BE2C (cell line): Measurements from ENCODE around the gene TEX53.
A peak's percentile ranks its signal among the peaks of the same experiment; 100 is the strongest.

Experiments
- DNase-seq: peaks from one replicate; pipeline ENCODE4 v3.0.0-alpha.2; 2020
- H3K27me3 ChIP-seq: fragments of 250-450 bp; sonication (Bioruptor Pico); 2 replicates; pipeline ENCODE4 v1.5.1; 2020; ENCODE audit warnings: mild to moderate bottlenecking
- H3K36me3 ChIP-seq: fragments of 250-450 bp; sonication (Bioruptor Pico); 2 replicates; pipeline ENCODE4 v1.5.1; 2020; ENCODE audit warnings: mild to moderate bottlenecking
- H3K4me1 ChIP-seq: fragments of 250-450 bp; sonication (Bioruptor Pico); 2 replicates; pipeline ENCODE4 v1.5.1; 2020
- H3K4me3 ChIP-seq: 2 replicates; pipeline ENCODE4 v1.5.1; 2011; ENCODE audit warnings: low read depth, low read length
- H3K9me3 ChIP-seq: fragments of 250-450 bp; sonication (Bioruptor Pico); 2 replicates; pipeline ENCODE4 v1.5.1; 2020
- CTCF ChIP-seq: IDR thresholded peaks from 2 replicates; pipeline ENCODE4 v1.5.1; 2012; ENCODE audit warnings: mild to moderate bottlenecking, low read depth, low read length

Gene TEX53

DNA sequence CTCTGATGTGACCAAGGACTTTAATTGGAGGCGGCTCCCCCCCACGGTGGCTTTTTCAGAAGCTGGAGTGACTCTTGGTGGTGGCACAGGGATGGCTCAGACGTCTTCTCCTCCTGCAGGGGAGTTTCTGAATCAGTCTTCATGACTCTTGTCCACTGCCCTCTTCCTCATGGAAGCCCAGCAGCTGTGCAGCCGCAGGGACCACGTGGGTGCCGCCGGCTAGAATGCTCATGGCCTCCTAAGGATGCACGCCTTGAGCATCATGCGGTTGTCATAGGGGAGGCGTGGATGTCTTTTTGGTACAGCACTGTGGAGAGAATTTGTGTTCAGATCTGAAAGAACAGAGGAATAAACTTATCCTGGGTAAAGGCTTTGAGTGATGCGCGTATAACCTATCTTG lies 1.3 kb downstream of the TEX53 start:
- Histone ChIP-seq H3K27me3 (no peaks in the 10 kb centered on the region; the same call in 1 of the 2 replicates), H3K4me3 (no peak overlapping the region), H3K4me1 (no peaks in the 10 kb centered on the region), H3K36me3 (no peaks in the 10 kb centered on the region), H3K9me3 (no peaks in the 10 kb centered on the region)
- no peak for TF ChIP-seq CTCF
- no peak for DNase-seq

GRCh38 chr9:114655689-114656088 lies 1.9 kb downstream of the TEX53 start:
- DNase-seq: no peak
- Histone ChIP-seq H3K4me1 (no peaks in the 10 kb centered on the region), H3K9me3 (no peaks in the 10 kb centered on the region), H3K4me3 (no peak overlapping the region), H3K27me3 (no peaks in the 10 kb centered on the region; the same call in 1 of the 2 replicates), H3K36me3 (no peaks in the 10 kb centered on the region)
- no peak for TF ChIP-seq CTCF

GRCh38 chr9:114653556-114654159 lies 3.9 kb downstream of the TEX53 start:
- no peak overlapping the region for H3K4me3 ChIP-seq

GRCh38 chr9:114652776-114653555 lies 4.6 kb downstream of the TEX53 start:
- no peaks in the 10 kb centered on the region for H3K4me1 ChIP-seq
- no peaks in the 10 kb centered on the region for H3K27me3 ChIP-seq
- no peak overlapping the region for H3K4me3 ChIP-seq
- no peaks in the 10 kb centered on the region for H3K36me3 ChIP-seq
- TF ChIP-seq CTCF: no peak
- DNase-seq: no peak
- H3K9me3 ChIP-seq: no peaks in the 10 kb centered on the region

More at GRCh38 chr9:114653556-114654159, 3.9 kb downstream of the TEX53 start:
- Histone ChIP-seq H3K27me3 (no peaks in the 10 kb centered on the region), H3K4me1 (no peaks in the 10 kb centered on the region), H3K9me3 (no peaks in the 10 kb centered on the region), H3K36me3 (no peaks in the 10 kb centered on the region)
- TF ChIP-seq CTCF: peak; percentile 98
- DNase-seq: peak; percentile 78

DNA sequence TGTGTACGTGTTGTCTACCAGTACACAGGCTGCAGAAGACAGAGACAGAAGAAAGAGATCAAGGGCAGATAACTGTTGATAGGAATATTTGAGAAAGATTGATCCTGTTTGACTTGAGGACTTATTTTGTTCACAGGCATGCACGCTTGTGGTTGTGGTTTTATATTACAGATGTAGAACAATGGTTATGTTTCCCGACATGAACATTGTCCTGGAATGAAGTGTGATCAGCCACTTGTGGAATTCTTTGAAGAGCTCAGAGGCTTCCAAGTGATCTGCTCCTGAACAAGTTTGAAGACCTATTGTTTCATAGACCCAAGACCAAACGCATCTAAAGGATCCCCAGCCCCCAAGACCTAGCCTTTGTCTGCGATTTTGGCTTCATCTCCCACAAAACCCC lies 13.7 kb downstream of the TEX53 start:
- peaks cover 23% of the 10 kb centered on the region for H3K36me3 ChIP-seq
- no peak overlapping the region for H3K4me3 ChIP-seq
- H3K27me3 ChIP-seq: no peaks in the 10 kb centered on the region
- no peaks in the 10 kb centered on the region for H3K4me1 ChIP-seq
- TF ChIP-seq CTCF: no peak
- no peak for DNase-seq
- no peaks in the 10 kb centered on the region for H3K9me3 ChIP-seq

- Histone ChIP-seq H3K36me3 (peaks cover 23% of the 10 kb centered on the region), H3K9me3 (no peaks in the 10 kb centered on the region), H3K4me1 (no peaks in the 10 kb centered on the region), H3K4me3 (no peak overlapping the region), H3K27me3 (no peaks in the 10 kb centered on the region)
- no peak for DNase-seq
- no peak for TF ChIP-seq CTCF
Measured at GRCh38 chr9:114643001-114643400, 14.6 kb downstream of the TEX53 start.
